IMR-90 (cell line): ENCODE results near the gene CES4A. TPM values are rescaled to one million over a fixed set of nuclear protein-coding genes. Genes with fewer than 3 reads are reported as not detected.

Source experiments
- ATAC-seq: fragments of 200-7000 bp; cut with Tn5 transposase; 2 replicates; pipeline ENCODE4 v1.9.1; 2020; ENCODE audit warnings: low read depth, mild to moderate bottlenecking, moderate library complexity
- BruUV-seq: library from RNA; stranded (reverse); fragments of 400-500 nt; replicated peaks from 2 replicates; lab custom pipeline; 2021; lab: Mats Ljungman, UMichigan
- CTCF ChIA-PET: fragments of 300-600 bp; formaldehyde crosslinking; extraction: SDS; loops from one replicate; lab custom pipeline; 2021; ENCODE audit warnings: antibody characterized with exemption; lab: Yijun Ruan, JAX
- POLR2A ChIA-PET: fragments of 300-600 bp; sonication (Branson Sonifier 250); formaldehyde crosslinking; loops from one replicate; lab custom pipeline; 2022; ENCODE audit warnings: antibody characterized with exemption; ENCODE audit not compliant: unreplicated experiment; lab: Charles Lee
- DNase-seq: peaks from one replicate; pipeline ENCODE4 v3.0.0; 2013
- H2AFZ ChIP-seq: replicated peaks from 2 replicates; pipeline ENCODE3; 2013; ENCODE audit warnings: low read length, mild to moderate bottlenecking; ENCODE audit not compliant: poor library complexity
- H2AK5ac ChIP-seq: 2 replicates; pipeline ENCODE4 v1.6.1; 2013; ENCODE audit warnings: low read depth, low read length, inconsistent platforms
- H2AK9ac ChIP-seq: replicated peaks from 2 replicates; pipeline ENCODE3; 2013; ENCODE audit warnings: mild to moderate bottlenecking, low read depth, low read length, moderate library complexity; ENCODE audit not compliant: poor library complexity
- H2BK120ac ChIP-seq: 2 replicates; pipeline ENCODE4 v1.6.1; 2013; ENCODE audit warnings: low read depth, low read length, inconsistent platforms
- H2BK15ac ChIP-seq: 3 replicates; pipeline ENCODE4 v1.6.1; 2013; ENCODE audit warnings: low read depth, low read length, inconsistent platforms
- H2BK20ac ChIP-seq: 2 replicates; pipeline ENCODE4 v1.6.1; 2013; ENCODE audit warnings: low read depth, mild to moderate bottlenecking, inconsistent platforms, low read length, moderate library complexity
- H2BK5ac ChIP-seq: 2 replicates; pipeline ENCODE4 v1.6.1; 2013; ENCODE audit warnings: mild to moderate bottlenecking, low read depth, low read length, inconsistent platforms; ENCODE audit not compliant: poor library complexity, severe bottlenecking
- H3K14ac ChIP-seq: replicated peaks from 2 replicates; pipeline ENCODE4 v1.6.1; 2013; ENCODE audit warnings: low read depth, low read length, inconsistent platforms
- H3K18ac ChIP-seq: 2 replicates; pipeline ENCODE4 v1.6.1; 2013; ENCODE audit warnings: low read depth, low read length, control low read depth
- H3K23ac ChIP-seq: 2 replicates; pipeline ENCODE4 v1.6.1; 2013; ENCODE audit warnings: low read depth, low read length, inconsistent platforms
- H3K27ac ChIP-seq: 2 replicates; pipeline ENCODE4 v1.5.1; 2013; ENCODE audit warnings: mild to moderate bottlenecking, control low read depth, low read length; ENCODE audit not compliant: insufficient read depth
- H3K27me3 ChIP-seq: 2 replicates; pipeline ENCODE4 v1.6.1; 2013; ENCODE audit warnings: low read length; ENCODE audit not compliant: control insufficient read depth, insufficient read depth
- H3K36me3 ChIP-seq: 2 replicates; pipeline ENCODE4 v1.6.1; 2013; ENCODE audit warnings: low read length, mixed read lengths; ENCODE audit not compliant: control insufficient read depth, insufficient read depth
- H3K4ac ChIP-seq: 2 replicates; pipeline ENCODE4 v1.6.1; 2013; ENCODE audit warnings: low read depth, low read length, inconsistent platforms
- H3K4me1 ChIP-seq: 2 replicates; pipeline ENCODE4 v1.6.1; 2013; ENCODE audit warnings: low read length, mixed read lengths; ENCODE audit not compliant: control insufficient read depth, insufficient read depth
- H3K4me2 ChIP-seq: 2 replicates; pipeline ENCODE4 v1.6.1; 2013; ENCODE audit warnings: low read depth, mild to moderate bottlenecking, control low read depth, low read length, moderate library complexity
- H3K4me3 ChIP-seq: 2 replicates; pipeline ENCODE4 v1.5.1; 2013; ENCODE audit warnings: low read depth, mild to moderate bottlenecking, control low read depth, low read length, moderate library complexity; ENCODE audit not compliant: insufficient read depth
- H3K56ac ChIP-seq: 2 replicates; pipeline ENCODE4 v1.6.1; 2013; ENCODE audit warnings: low read length, inconsistent platforms; ENCODE audit not compliant: insufficient read depth; ENCODE audit errors: extremely low read depth
- H3K79me1 ChIP-seq, 2 experiments: 2 replicates each; pipeline ENCODE4 v1.6.1; 2013; ENCODE audit warnings: low read length in 2 of 2, inconsistent platforms in 1 of 2, low read depth in 1 of 2
- H3K9ac ChIP-seq: 2 replicates; pipeline ENCODE4 v1.6.1; 2013; ENCODE audit warnings: low read depth, low read length, control low read depth
- H3K9me1 ChIP-seq: 2 replicates; pipeline ENCODE4 v1.6.1; 2013; ENCODE audit warnings: low read length, inconsistent platforms; ENCODE audit not compliant: insufficient read depth
- H3K9me3 ChIP-seq: 2 replicates; pipeline ENCODE4 v1.6.1; 2013; ENCODE audit warnings: low read length; ENCODE audit not compliant: control insufficient read depth, insufficient read depth
- H4K20me1 ChIP-seq: 2 replicates; pipeline ENCODE4 v1.6.1; 2013; ENCODE audit warnings: low read length, inconsistent platforms; ENCODE audit not compliant: insufficient read depth
- H4K5ac ChIP-seq: 2 replicates; pipeline ENCODE4 v1.6.1; 2013; ENCODE audit warnings: mild to moderate bottlenecking, low read depth, low read length, control low read depth
- H4K8ac ChIP-seq, 2 experiments: 2 replicates each; pipeline ENCODE4 v1.6.1; 2013; ENCODE audit warnings: low read depth in 2 of 2, low read length in 2 of 2, control low read depth in 1 of 2, inconsistent platforms in 1 of 2
- H4K91ac ChIP-seq: 2 replicates; pipeline ENCODE4 v1.6.1; 2013; ENCODE audit warnings: low read depth, low read length, inconsistent platforms; ENCODE audit not compliant: insufficient read depth
- BHLHE40 ChIP-seq: fragments of 150-350 bp; IDR thresholded peaks from 2 replicates; pipeline ENCODE4 v1.6.1; 2016; ENCODE audit warnings: mild to moderate bottlenecking, low read depth, low read length
- CEBPB ChIP-seq: IDR thresholded peaks from 2 replicates; pipeline ENCODE4 v1.6.1; 2012; ENCODE audit warnings: low read depth, low read length, improper control_type of control experiment
- CHD1 ChIP-seq: IDR thresholded peaks from 2 replicates; pipeline ENCODE4 v1.6.1; 2012; ENCODE audit warnings: low read depth, low read length, improper control_type of control experiment
- ELK1 ChIP-seq: fragments of 150-350 bp; IDR thresholded peaks from 2 replicates; pipeline ENCODE4 v1.6.1; 2016; ENCODE audit warnings: low read depth, mild to moderate bottlenecking, low read length, moderate library complexity, borderline replicate concordance
- FOS ChIP-seq: fragments of 150-350 bp; IDR thresholded peaks from 2 replicates; pipeline ENCODE4 v1.6.1; 2016; ENCODE audit warnings: low read depth, low read length
- MAFK ChIP-seq: IDR thresholded peaks from 2 replicates; pipeline ENCODE4 v1.6.1; 2012; ENCODE audit warnings: low read depth, low read length, improper control_type of control experiment
- MAZ ChIP-seq: IDR thresholded peaks from 2 replicates; pipeline ENCODE4 v1.6.1; 2012; ENCODE audit warnings: low read depth, mild to moderate bottlenecking, low read length, improper control_type of control experiment, moderate library complexity, borderline replicate concordance
- MXI1 ChIP-seq: IDR thresholded peaks from 2 replicates; pipeline ENCODE4 v1.6.1; 2012; ENCODE audit warnings: low read depth, mild to moderate bottlenecking, low read length, moderate library complexity, borderline replicate concordance
- NFE2L2 ChIP-seq: fragments of 150-350 bp; IDR thresholded peaks from 2 replicates; pipeline ENCODE4 v1.6.1; 2016; ENCODE audit warnings: low read depth, mild to moderate bottlenecking, low read length
- POLR2A ChIP-seq: IDR thresholded peaks from 2 replicates; pipeline ENCODE4 v1.6.1; 2012; ENCODE audit warnings: mild to moderate bottlenecking, low read depth, low read length
- RAD21 ChIP-seq: IDR thresholded peaks from 2 replicates; pipeline ENCODE4 v1.6.1; 2012; ENCODE audit warnings: low read length, improper control_type of control experiment
- RCOR1 ChIP-seq: IDR thresholded peaks from 2 replicates; pipeline ENCODE4 v1.6.1; 2012; ENCODE audit warnings: mild to moderate bottlenecking, low read length, improper control_type of control experiment; ENCODE audit not compliant: insufficient replicate concordance
- RFX5 ChIP-seq: IDR thresholded peaks from 2 replicates; pipeline ENCODE4 v1.8.0; 2012; ENCODE audit warnings: low read depth, mild to moderate bottlenecking, low read length, moderate library complexity
- SMC3 ChIP-seq: fragments of 150-350 bp; IDR thresholded peaks from 2 replicates; pipeline ENCODE4 v1.6.1; 2016; ENCODE audit warnings: low read depth, mild to moderate bottlenecking, antibody characterized with exemption, low read length, moderate library complexity
- USF2 ChIP-seq: fragments of 150-350 bp; IDR thresholded peaks from 2 replicates; pipeline ENCODE4 v1.6.1; 2017; ENCODE audit warnings: mild to moderate bottlenecking, antibody characterized with exemption, low read length, low read depth
- WGBS, 2 experiments: methylation state at CpG; one replicate each; pipeline versions ENCODE4 v1.1.5 to v1.1.7; 2013; ENCODE audit warnings: missing lambda C conversion rate in 2 of 2; ENCODE audit not compliant: insufficient read length in 1 of 2; ENCODE audit errors: extremely low coverage in 2 of 2; 5-methylcytosine and 5-hydroxymethylcytosine counted together
- dilution Hi-C: fragments of 300-500 bp; cut with HindIII; formaldehyde crosslinking; loops from one replicate; pipeline ENCODE4 v1.14.3; 2018; ENCODE audit warnings: low sequenced_read_pairs; ENCODE audit not compliant: unreplicated experiment
- in situ Hi-C: fragments of 300-500 bp; cut with MboI; formaldehyde crosslinking; loops from 3 replicates; pipeline ENCODE4 v1.14.3; 2019; ENCODE audit warnings: low sequenced_read_pairs, inconsistent platforms, mixed read lengths
- intact Hi-C: fragments of 100-400 bp; cut with micrococcal nuclease; formaldehyde crosslinking; loops from 2 replicates; pipeline ENCODE4 v1.10.0; 2022
- polyA plus RNA-seq, 3 experiments: library from polyadenylated mRNA; depleted of rRNA; stranded (reverse); fragments of >200 nt; gene quantifications; 2 replicates each; pipeline ENCODE4 v1.2.3, GENCODE V29; 2012; ENCODE audit warnings: low replicate concordance in 1 of 3
- total RNA-seq: library from RNA; depleted of rRNA; stranded (reverse); fragments of >200 nt; gene quantifications from 2 replicates; pipeline ENCODE4 v1.2.3, GENCODE V29; 2012
- TF ChIP-seq, protein P1 (sequence below): conservative IDR thresholded peaks from 2 replicates; pipeline ENCODE4 v1.5.1; 2012; ENCODE audit warnings: mild to moderate bottlenecking, low read depth, low read length, improper control_type of control experiment

The CES4A gene
- total and polyA plus RNA-seq, 2 of the 4 experiments (the other 2 are of a cell fraction): 0.72 to 4.7 TPM

DNA sequence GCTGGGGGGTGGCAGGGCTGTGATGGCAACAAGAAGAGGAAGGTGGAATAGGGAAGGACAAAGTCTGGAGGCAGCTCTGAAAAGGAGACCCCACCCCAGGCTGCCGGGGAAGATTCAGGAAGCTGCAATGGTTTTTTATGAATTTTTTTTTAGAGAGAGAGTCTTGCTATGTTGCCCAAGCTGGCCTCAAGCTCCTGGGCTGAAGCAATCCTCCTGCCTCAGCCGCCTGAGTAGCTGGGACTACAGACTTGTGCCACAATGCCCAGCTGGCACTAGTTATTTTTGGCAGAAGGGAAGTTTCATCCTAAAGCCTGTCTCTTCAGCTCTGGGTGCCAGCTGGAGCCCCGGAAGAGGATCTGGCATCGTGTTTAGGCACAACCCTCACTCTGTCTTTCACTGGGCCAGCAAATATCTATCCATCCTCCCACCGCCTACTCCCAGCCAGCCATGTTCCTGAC is 28.7 kb upstream of the CES4A start:
- CTCF ChIA-PET: interaction anchor here (1.2 to 1.5 kb wide), 2 partner anchors 11 to 65 kb away, joined by 4 read pairs; no protein-coding TSS in a partner anchor

More for the DNA sequence above, 28.7 kb upstream of the CES4A start:
- DNase-seq (no peak), ATAC-seq (no peak)
- dilution Hi-C loops: no loop called here
- 20% methylated on average over 1 of the region's 5 CpGs; no CpG with 5 or more reads in 1 of the 2 experiments for WGBS, 2 experiments
- Histone ChIP-seq H2BK15ac (no peak overlapping the region), H3K56ac (no peak overlapping the region), H3K23ac (no peak overlapping the region), H2AFZ (no peak overlapping the region), H2BK20ac (no peak overlapping the region), H3K4me1 (no peaks in the 10 kb centered on the region), H3K4me2 (no peak overlapping the region), H3K4ac (no peak overlapping the region), H3K14ac (no peak overlapping the region), H3K4me3 (no peak overlapping the region), H3K27me3 (peaks cover 22% of the 10 kb centered on the region), H4K8ac (no peak overlapping the region), H3K9ac (no peak overlapping the region), H2BK120ac (no peak overlapping the region), H3K27ac (no peak overlapping the region), H4K20me1 (no peaks in the 10 kb centered on the region), H3K9me3 (no peaks in the 10 kb centered on the region), H2BK5ac (no peak overlapping the region), H3K36me3 (no peaks in the 10 kb centered on the region), H2AK9ac (no peak overlapping the region), H3K18ac (no peak overlapping the region), H3K79me1 (no peaks in the 10 kb centered on the region), H2AK5ac (no peak overlapping the region), H4K91ac (no peak overlapping the region), H3K9me1 (peaks cover 3% of the 10 kb centered on the region; the same call in 1 of the 2 replicates), H4K5ac (no peak overlapping the region)
- no peak for TF ChIP-seq MAZ
- TF ChIP-seq RCOR1: no peak
- TF ChIP-seq ELK1: no peak
- no peak for TF ChIP-seq NFE2L2
- no peak for TF ChIP-seq SMC3
- TF ChIP-seq RAD21: no peak
- no peak for TF ChIP-seq MAFK
- TF ChIP-seq RFX5: no peak
- TF ChIP-seq BHLHE40: no peak
- TF ChIP-seq USF2: no peak
- no peak for TF ChIP-seq POLR2A
- TF ChIP-seq CHD1: no peak
- no peak for TF ChIP-seq MXI1
- no peak for TF ChIP-seq CEBPB
- TF ChIP-seq FOS: no peak
- TF ChIP-seq, protein P1, sequence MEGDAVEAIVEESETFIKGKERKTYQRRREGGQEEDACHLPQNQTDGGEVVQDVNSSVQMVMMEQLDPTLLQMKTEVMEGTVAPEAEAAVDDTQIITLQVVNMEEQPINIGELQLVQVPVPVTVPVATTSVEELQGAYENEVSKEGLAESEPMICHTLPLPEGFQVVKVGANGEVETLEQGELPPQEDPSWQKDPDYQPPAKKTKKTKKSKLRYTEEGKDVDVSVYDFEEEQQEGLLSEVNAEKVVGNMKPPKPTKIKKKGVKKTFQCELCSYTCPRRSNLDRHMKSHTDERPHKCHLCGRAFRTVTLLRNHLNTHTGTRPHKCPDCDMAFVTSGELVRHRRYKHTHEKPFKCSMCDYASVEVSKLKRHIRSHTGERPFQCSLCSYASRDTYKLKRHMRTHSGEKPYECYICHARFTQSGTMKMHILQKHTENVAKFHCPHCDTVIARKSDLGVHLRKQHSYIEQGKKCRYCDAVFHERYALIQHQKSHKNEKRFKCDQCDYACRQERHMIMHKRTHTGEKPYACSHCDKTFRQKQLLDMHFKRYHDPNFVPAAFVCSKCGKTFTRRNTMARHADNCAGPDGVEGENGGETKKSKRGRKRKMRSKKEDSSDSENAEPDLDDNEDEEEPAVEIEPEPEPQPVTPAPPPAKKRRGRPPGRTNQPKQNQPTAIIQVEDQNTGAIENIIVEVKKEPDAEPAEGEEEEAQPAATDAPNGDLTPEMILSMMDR: no peak
- POLR2A ChIA-PET: interaction anchor here (0.6 kb wide), 1 partner anchor 75 kb away, joined by 3 read pairs; no protein-coding TSS in a partner anchor
- in situ Hi-C loops: loop anchor here (5.0 to 10.0 kb wide), 2 partner anchors 198 to 495 kb away; partner anchors contain the start of genes FBXL8 and TRADD
- BruUV-seq: no TSS peak
- intact Hi-C loops: no loop called here
